Adrenal gland (tissue), 5 donors: ENCODE data around the gene C1QTNF8.

Experiments
- POLR2A ChIP-seq, 2 donors: fragments of 450-650 bp; IDR thresholded peaks; one replicate each; pipeline ENCODE4 v1.6.1; 2017; ENCODE audit warnings: antibody characterized with exemption in 2 of 2, mild to moderate bottlenecking in 2 of 2, moderate library complexity in 1 of 2
- TF ChIP-seq, protein P1 (sequence below), 6 experiments: fragments of 450-650 bp in 4 of 6; fragments of 200-600 bp in 2 of 6; sonication (generic) in 1 of 6; IDR thresholded peaks; 1 replicate in 5 of 6; 2 replicates in 1 of 6; pipeline versions ENCODE4 v1.5.1 to v1.8.0; 2016 to 2021; ENCODE audit warnings: antibody characterized with exemption in 6 of 6, mild to moderate bottlenecking in 2 of 6, moderate library complexity in 1 of 6
- donor health status: DM: no; HTN: no; CAD: no.

GRCh38 chr16:1124795-1125194 lies 28.8 kb upstream of the C1QTNF8 start:
- TF ChIP-seq POLR2A (IDR thresholded peaks at IDR 0.05), result no peak
- TF ChIP-seq, protein P1, sequence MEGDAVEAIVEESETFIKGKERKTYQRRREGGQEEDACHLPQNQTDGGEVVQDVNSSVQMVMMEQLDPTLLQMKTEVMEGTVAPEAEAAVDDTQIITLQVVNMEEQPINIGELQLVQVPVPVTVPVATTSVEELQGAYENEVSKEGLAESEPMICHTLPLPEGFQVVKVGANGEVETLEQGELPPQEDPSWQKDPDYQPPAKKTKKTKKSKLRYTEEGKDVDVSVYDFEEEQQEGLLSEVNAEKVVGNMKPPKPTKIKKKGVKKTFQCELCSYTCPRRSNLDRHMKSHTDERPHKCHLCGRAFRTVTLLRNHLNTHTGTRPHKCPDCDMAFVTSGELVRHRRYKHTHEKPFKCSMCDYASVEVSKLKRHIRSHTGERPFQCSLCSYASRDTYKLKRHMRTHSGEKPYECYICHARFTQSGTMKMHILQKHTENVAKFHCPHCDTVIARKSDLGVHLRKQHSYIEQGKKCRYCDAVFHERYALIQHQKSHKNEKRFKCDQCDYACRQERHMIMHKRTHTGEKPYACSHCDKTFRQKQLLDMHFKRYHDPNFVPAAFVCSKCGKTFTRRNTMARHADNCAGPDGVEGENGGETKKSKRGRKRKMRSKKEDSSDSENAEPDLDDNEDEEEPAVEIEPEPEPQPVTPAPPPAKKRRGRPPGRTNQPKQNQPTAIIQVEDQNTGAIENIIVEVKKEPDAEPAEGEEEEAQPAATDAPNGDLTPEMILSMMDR (IDR thresholded peaks at IDR 0.05), result no peak
